ENCODE results near the gene RNASEH2A. TPM values are rescaled to one million over a fixed set of nuclear protein-coding genes. Genes with fewer than 3 reads are reported as not detected.

The RNASEH2A gene
- total and polyA plus RNA-seq, 2 of the 13 experiments (the other 11 are each of a cell fraction or from before 2014, with no cell fraction given), result 25.1 to 35.8 TPM

DNA sequence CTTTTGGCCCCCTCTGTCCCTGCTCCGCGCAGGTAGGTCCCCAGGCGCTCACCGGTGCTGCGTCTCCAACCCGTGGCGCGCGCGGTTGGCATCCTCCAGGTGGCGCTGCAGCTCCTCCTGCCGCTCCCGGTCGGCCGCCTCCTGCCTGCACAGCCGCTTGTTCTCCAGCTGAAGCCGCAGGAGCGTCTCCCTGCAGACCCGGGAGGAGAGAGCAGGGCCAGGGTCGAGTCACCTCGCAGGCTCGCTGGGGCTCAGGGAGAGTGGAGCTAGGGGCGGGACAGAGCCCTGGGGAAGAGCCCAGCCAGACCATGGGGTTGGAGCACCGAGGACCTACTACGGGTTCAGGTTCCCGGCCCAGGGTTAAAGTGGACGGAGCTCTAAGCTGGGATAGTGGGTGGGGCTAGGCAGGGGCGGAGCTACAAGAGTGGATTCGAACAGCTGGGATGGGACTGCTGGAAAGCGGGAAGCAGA, 40.3 kb upstream of the RNASEH2A start (continued):
- no peak for TF ChIP-seq CHD2 (IDR thresholded peaks at IDR 0.05; ENCODE audit: low read depth, low read length)
- TF ChIP-seq ZC3H13 (CRISPR knock-in tag; IDR thresholded peaks at IDR 0.05), result peak; percentile 80; the same call in 1 of the 2 replicates
- peak; percentile 49; the same call in 1 of the 2 replicates for TF ChIP-seq HDAC2 (CRISPR knock-in tag; IDR thresholded peaks at IDR 0.05)
- TF ChIP-seq, protein P1, sequence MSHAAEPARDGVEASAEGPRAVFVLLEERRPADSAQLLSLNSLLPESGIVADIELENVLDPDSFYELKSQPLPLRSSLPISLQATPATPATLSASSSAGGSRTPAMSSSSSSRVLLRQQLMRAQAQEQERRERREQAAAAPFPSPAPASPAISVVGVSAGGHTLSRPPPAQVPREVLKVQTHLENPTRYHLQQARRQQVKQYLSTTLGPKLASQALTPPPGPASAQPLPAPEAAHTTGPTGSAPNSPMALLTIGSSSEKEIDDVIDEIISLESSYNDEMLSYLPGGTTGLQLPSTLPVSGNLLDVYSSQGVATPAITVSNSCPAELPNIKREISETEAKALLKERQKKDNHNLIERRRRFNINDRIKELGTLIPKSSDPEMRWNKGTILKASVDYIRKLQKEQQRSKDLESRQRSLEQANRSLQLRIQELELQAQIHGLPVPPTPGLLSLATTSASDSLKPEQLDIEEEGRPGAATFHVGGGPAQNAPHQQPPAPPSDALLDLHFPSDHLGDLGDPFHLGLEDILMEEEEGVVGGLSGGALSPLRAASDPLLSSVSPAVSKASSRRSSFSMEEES (CRISPR knock-in tag; IDR thresholded peaks at IDR 0.05), result 0 out of 2 replicates have a peak, but pooled peaks have one; percentile 29
- TF ChIP-seq ZNF484 (CRISPR knock-in tag; IDR thresholded peaks at IDR 0.05; ENCODE audit: borderline replicate concordance, low read depth), result no peak
- TF ChIP-seq ZNF432 (CRISPR knock-in tag; IDR thresholded peaks at IDR 0.05; ENCODE audit: borderline replicate concordance), result no peak
- TF ChIP-seq ZNF34 (CRISPR knock-in tag; IDR thresholded peaks at IDR 0.05; ENCODE audit: borderline replicate concordance), result no peak
- TF ChIP-seq ZBTB21 (CRISPR knock-in tag; IDR thresholded peaks at IDR 0.05), result no peak
- TF ChIP-seq IKZF1 (IDR thresholded peaks at IDR 0.05), result no peak
- peak; percentile 50; the same call in 1 of the 2 replicates for TF ChIP-seq MED1 (CRISPR knock-in tag; IDR thresholded peaks at IDR 0.05)
- peak; percentile 26; the same call in 1 of the 2 replicates for TF ChIP-seq SMC3 (IDR thresholded peaks at IDR 0.05; ENCODE audit: low read length)
- no peak for TF ChIP-seq ZBTB37 (CRISPR knock-in tag; IDR thresholded peaks at IDR 0.05)
- 0 out of 4 replicates have a peak, but pooled peaks of 1 of the 2 experiments have one; percentile 32 for TF ChIP-seq POLR2A (IDR thresholded peaks at IDR 0.05; ENCODE audit: insufficient read depth in 1 of 2, low read depth in 2 of 2, low read length in 2 of 2)
- TF ChIP-seq KDM4B (CRISPR knock-in tag; IDR thresholded peaks at IDR 0.05), result peak; percentile 64; the same call in 1 of the 2 replicates
- no peak for TF ChIP-seq ZNF282 (IDR thresholded peaks at IDR 0.05; ENCODE audit: partially characterized antibody)
- TF ChIP-seq ZNF12 (CRISPR knock-in tag; IDR thresholded peaks at IDR 0.05), result peak; percentile 52; the same call in 1 of the 2 replicates
- no peak for TF ChIP-seq PRMT3 (CRISPR knock-in tag; IDR thresholded peaks at IDR 0.05; ENCODE audit: borderline replicate concordance, low read depth)
- no peak; the same call in 1 of the 2 replicates for TF ChIP-seq ZNF773 (CRISPR knock-in tag; IDR thresholded peaks at IDR 0.05; ENCODE audit: borderline replicate concordance)
- TF ChIP-seq GATAD1 (CRISPR knock-in tag; IDR thresholded peaks at IDR 0.05), result peak; percentile 66
- 0 out of 2 replicates have a peak, but pooled peaks have one; percentile 31 for TF ChIP-seq MIXL1 (CRISPR knock-in tag; IDR thresholded peaks at IDR 0.05)
- peak; percentile 57 for TF ChIP-seq ZNF777 (CRISPR knock-in tag; IDR thresholded peaks at IDR 0.05)
- peak; percentile 76; the same call in 1 of the 2 replicates for TF ChIP-seq ZNF225 (CRISPR knock-in tag; IDR thresholded peaks at IDR 0.05)
- peak; percentile 35; the same call in 1 of the 2 replicates for TF ChIP-seq ZNF331 (CRISPR knock-in tag; IDR thresholded peaks at IDR 0.05)
- TF ChIP-seq, protein P2, sequence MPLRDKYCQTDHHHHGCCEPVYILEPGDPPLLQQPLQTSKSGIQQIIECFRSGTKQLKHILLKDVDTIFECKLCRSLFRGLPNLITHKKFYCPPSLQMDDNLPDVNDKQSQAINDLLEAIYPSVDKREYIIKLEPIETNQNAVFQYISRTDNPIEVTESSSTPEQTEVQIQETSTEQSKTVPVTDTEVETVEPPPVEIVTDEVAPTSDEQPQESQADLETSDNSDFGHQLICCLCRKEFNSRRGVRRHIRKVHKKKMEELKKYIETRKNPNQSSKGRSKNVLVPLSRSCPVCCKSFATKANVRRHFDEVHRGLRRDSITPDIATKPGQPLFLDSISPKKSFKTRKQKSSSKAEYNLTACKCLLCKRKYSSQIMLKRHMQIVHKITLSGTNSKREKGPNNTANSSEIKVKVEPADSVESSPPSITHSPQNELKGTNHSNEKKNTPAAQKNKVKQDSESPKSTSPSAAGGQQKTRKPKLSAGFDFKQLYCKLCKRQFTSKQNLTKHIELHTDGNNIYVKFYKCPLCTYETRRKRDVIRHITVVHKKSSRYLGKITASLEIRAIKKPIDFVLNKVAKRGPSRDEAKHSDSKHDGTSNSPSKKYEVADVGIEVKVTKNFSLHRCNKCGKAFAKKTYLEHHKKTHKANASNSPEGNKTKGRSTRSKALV (CRISPR knock-in tag; IDR thresholded peaks at IDR 0.05), result peak; percentile 89
- TF ChIP-seq HNRNPLL (IDR thresholded peaks at IDR 0.05; ENCODE audit: low read depth, low read length, poor library complexity, severe bottlenecking), result peak; percentile 77
- TF ChIP-seq MEF2D (CRISPR knock-in tag; IDR thresholded peaks at IDR 0.05), result 0 out of 2 replicates have a peak, but pooled peaks have one; percentile 36
- no peak for TF ChIP-seq ZNF652 (CRISPR knock-in tag; IDR thresholded peaks at IDR 0.05; ENCODE audit: borderline replicate concordance, low read depth)
- no peak for TF ChIP-seq ZNF891 (CRISPR knock-in tag; IDR thresholded peaks at IDR 0.05)
- TF ChIP-seq CAMTA2 (CRISPR knock-in tag; IDR thresholded peaks at IDR 0.05; ENCODE audit: borderline replicate concordance), result no peak
- peak; percentile 60; the same call in 1 of the 2 replicates for TF ChIP-seq ZSCAN31 (CRISPR knock-in tag; IDR thresholded peaks at IDR 0.05; ENCODE audit: low read depth)
